HG02938 (cell line): Measurements from ENCODE around the gene H3-3A.

Source experiments
- ATAC-seq: cut with Tn5 transposase; IDR thresholded peaks from one replicate; pipeline ENCODE4 v1.9.1; 2021; ENCODE audit warnings: mild to moderate bottlenecking, moderate library complexity; ENCODE audit not compliant: unreplicated experiment

H3-3A gene

DNA sequence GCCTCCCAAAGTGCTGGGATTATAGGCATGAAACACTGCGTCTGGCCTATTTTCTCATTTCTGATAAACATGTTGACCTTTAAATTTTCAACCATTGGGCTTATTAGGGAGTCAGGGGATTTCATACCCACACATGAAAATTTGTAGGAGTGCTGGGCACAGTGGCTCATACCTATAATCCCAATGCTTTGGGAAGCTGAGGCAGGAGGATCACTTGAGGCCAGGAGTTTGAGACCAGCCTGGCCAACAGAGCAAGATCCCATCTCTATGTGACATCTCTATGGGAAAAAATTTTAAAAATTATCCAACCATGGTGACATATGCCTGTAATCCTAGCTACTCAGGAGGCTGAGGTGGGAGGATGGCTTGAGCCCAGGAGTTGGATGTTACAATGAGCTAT, 10.5 kb upstream of the H3-3A start:
- no peak for ATAC-seq

DNA sequence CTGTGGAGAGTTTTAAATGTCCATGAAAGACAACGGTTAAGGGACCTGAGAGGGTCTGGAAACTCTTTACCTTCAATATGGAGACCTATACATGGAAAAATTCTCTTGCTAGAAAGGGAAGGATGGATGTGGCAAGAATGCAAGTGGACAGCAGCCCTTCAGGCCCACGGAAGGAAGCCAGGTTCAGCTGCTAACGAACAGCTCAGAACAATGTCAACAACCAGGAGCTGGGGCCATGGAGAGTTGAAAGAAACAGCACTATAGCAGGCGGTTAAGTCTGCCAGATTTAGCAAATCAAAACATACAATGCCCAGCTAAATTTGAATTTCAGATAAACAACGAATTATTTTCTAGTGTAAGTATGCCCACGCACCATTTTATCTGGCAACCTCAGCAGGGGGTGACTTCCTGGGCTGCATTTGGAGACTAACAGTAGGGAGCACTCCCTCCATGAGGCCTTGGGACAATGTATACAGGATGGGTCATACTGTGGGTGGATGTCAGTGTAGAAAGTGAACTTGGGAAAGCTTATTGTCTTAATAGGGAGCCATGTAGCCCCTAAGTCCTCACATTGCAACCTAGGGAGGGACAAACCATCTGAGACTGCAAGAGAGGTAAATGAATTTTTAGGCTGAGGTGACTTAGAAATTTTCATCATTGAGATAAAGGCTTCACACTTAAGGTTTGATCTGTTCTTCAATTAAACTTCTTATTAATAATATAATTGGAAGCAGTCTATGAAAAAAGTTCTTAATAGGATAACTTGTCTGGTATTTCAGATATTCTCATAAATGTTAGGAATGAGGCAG, 7.8 kb upstream of the H3-3A start:
- no peak for ATAC-seq

DNA sequence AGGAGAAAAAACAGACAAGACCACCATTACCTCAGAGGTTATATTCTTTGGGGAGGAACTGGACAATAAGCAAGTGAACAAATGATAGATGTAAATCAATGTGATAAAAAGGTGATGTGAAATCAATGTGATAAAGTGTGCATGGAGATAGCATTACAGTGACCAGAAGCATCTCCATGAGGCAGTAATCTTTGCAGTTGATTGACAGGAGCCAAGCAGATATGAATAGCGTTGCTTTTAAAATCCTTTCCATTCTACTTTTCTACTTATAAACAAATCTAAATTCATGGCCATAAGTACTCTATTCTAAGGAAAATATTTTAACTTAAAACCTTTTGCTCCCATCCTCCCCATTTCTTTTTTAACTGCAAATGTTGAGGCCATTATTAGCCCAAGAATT, 2.8 kb upstream of the H3-3A start:
- no peak for ATAC-seq

DNA sequence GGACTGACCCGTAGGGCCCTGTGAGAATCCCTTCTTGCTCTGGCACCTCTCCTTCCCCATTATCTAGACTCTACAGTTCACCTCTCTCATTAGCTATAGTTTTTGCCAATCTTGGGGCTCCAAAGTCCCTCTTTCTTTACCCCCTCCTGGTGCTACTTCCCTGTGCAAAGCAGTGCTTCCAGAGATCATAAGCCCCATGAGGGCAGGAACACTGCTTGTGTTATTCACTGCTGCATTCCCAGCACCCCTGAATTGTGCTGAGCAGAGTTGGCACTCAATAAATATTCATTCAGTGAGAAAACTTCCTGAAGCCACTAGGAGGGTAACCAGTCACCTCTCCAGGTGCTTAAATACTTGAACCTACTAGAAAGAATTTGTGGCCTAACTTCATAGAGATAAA, 2.1 kb upstream of the H3-3A start:
- no peak for ATAC-seq

DNA sequence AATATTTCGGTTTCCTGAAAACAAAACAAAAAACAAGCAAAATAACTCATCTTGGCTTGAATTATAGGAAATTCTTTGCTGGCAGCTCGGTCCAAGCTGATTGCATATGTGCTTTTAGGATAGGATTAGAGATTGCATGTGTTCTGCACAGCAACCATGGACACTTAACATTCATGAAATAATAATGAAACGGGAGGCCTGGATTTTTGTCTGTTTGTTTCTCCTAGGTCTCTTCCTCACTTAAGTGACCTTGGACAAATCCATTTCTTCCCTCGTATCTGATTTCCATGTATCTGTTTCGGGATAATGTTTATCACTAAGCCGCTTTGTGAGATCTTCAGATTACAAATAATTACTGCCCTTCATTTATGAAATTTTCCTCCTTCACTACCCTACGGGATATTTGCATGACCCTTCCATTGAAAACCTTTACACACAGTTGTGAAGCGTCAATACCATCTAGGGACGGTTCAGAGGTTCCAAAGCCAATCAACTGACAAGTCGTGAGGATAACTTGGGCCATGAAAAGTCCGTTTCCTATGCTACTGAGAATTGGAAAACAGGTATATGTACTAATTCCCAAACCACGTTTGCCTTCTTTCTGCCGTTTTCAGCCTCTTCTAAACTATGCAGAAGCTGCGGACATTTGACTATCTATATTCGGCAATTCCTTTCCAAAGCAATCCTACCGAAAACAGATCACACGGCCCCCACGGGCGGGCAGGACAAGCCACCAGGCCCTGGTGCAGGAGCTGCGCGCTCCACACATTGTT, 1.3 kb upstream of the H3-3A start:
- no peak for ATAC-seq

DNA sequence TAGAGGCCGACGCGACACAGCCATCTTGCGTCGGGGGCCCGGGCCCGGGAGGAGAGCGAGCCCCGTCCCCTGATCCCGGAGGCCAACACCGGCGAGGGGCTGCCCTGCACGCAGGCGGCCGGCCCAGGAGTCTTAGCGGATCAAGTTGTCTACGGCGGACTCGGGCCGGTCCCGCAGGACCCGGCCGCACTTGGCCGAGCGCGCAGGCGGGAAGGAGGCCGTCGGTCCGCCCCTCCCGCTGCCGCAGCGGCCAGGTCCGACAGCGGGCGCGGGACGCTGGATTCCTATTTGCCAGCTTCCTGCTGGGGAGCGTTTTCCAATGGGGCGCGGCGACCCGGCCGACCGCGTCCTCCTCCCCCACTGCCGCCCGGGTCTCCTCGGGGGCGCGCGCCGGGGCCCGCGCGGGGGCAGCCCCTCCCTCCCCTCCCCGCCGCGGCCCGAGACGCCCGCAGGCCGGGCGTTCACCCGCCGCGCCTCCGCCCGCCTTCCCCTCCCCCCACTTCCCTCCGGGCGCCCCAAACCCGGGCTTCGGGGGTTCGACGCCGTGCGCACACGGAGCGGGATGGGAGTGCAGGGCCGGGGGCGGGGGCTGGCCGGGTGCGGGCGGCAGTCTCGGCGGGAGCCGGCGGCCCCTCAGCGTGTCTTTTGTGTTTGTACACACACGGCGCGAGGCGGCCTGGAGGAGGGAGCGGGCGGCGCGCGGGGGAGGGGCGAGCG, 517 bp upstream of the H3-3A start:
- peak; percentile 37 for ATAC-seq

DNA sequence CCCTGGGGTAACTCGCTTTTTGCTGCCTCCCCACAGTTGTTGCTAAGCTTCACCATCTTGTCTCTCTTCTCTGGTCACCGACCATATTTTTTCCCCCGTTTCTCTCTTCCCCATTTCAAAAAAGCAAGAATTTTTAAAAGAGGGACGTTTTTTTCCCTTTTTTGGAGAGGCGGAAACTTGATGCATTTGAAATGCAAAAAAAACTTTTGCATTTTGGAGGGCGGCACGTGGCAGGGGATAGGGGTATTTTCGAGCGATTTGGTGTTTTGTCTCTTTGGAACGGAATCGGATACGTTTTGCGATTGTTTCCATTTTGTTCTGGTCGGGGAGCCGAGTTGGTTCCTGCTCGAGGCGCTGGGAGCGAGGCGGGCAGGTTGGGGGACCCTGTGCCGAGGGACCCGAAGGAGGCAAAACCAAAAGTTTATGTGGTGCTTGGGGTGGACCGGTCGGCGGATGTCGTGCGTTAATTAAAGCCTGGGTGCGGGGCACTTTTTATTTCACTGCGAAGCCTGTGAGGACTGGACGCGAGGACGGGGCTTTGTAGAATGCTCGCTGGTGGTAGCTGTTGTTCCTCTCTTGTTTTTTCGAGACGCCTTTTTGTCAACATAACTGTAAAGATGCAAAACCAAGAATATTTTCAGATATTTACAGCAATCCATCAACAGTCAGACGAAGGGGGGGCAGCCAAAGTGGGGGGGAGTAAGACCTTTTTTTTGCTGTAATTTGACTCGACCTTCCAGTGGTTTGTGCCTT, 884 bp downstream of the H3-3A start:
- ATAC-seq = peak; percentile 14

DNA sequence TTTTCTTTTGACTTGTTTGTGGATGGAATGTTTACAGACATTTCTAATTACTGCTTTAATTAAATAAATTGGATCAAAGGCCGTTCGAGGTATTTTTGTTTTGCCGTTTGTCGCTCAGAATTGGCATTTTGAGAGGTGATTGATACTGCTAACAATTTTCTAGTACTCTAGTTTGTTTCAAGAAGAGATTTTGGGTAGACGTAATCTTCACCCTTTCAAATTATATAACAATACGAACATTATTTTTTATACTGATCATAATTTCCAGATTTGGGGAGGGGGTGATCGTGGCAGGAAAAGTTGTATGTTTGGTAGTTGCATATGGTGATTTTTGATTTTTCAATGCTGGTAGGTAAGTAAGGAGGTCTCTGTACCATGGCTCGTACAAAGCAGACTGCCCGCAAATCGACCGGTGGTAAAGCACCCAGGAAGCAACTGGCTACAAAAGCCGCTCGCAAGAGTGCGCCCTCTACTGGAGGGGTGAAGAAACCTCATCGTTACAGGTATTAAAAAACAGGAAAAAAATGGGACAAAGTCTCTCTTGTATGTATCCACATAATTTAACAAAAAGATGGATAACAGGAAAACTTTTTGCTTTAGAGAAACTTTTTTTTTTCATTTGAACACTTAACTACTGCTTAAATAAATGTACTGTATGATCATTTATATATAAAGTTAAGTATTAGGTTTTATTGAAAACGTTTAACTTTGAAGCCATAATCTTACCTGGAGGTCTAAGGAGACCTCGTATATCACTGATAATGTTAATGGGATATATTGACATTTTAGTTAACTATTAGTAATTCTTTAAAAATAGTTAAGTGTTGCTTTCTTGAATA, 1.7 kb downstream of the H3-3A start:
- ATAC-seq = no peak

DNA sequence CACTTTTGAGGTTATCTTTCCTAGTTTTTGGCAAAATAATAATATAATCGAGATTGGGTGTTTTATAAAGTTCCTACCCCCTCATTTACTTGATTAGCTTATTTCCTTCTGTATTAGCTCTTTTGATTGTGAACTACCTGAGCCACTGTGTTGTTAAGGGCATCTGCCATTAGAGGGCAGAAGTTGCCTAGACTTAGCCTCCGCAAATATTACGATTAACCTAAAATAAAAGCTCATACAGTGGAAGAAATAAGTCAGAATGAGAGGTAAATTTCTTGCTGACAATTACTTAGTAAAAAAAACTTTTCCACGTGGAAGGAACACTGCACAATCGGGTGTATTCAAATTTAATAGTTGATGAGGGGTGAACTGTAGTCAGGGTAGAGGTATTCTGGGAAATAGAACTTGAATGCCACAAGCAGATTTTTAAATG, 2.3 kb downstream of the H3-3A start:
- no peak for ATAC-seq

DNA sequence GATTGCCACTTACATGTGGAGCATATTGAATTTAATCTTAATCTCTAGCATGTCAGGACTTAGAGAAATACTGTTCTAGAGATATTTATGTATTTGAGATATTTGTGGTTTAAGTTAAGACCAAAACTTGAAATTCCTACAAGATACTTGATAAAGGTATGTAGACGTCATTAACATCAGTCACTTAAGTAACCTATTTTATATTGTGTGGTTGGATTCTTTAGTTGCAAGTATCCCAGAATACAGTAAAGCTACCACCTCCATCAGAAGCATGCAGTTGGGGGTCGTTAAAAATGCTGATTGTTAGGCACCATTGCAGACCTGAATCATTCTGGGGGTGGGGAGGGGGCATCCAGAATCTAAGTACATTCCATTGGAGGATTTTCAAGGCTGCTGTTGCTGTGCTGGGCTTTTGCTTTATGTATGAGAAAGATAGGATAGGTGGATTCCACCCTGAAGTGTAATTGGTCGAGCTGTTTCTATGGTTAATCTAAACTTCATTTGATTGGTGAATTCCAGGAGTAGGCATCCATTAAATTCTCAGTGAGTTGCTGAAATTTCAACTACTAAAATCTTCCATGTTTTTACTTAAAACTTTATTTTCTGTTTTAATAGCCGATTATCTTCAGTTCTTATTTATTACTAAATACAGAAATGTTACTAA, 4.0 kb downstream of the H3-3A start:
- no peak for ATAC-seq

DNA sequence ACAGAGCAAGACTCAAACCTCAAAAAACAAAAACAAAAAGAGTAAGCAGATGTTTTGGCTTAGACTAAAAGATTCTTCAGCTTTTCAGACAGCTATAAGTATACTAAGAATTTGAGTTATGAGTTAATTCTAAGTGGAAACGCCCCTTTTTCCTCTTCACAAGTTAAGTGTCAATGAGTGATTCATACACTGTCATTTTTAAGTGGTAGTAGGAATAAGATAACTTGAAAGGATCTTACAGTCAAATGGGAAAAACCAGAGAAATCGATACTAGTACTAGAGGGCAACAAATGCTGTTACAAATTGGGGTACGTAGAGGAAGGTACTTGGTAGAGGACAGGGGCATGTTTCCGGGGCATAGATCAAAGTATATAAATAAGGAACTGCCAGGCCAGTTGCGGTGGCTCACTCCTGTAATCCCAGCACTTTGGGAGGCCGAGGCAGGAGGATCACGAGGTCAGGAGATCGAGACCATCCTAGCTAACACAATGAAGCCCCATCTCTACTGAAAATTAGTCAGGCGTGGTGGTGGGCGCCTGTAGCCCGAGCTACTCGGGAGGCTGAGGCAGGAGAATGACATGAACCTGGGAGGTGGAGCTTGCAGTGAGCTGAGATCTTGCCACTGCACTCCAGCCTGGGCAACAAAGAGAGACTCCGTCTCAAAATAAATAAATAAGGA, 7.4 kb downstream of the H3-3A start:
- ATAC-seq = no peak

DNA sequence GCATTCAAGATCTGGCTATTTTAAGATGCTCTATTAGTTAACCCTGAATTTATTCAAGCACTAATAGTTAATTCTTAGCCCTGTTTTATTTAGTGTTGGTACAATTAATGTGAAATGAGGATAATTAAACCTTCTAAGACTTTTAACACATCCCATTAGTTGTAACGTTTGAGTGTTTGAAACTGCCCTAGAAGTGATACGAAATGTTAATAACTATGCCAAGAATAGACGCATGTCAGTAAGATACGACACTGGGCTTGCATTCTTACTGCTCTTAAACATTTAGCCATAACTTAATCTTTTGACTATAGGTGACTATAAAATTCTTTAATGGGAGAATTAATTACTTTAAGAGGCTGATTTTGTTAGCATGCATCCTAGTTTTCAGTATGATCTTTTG, 9.8 kb downstream of the H3-3A start:
- no peak for ATAC-seq

DNA sequence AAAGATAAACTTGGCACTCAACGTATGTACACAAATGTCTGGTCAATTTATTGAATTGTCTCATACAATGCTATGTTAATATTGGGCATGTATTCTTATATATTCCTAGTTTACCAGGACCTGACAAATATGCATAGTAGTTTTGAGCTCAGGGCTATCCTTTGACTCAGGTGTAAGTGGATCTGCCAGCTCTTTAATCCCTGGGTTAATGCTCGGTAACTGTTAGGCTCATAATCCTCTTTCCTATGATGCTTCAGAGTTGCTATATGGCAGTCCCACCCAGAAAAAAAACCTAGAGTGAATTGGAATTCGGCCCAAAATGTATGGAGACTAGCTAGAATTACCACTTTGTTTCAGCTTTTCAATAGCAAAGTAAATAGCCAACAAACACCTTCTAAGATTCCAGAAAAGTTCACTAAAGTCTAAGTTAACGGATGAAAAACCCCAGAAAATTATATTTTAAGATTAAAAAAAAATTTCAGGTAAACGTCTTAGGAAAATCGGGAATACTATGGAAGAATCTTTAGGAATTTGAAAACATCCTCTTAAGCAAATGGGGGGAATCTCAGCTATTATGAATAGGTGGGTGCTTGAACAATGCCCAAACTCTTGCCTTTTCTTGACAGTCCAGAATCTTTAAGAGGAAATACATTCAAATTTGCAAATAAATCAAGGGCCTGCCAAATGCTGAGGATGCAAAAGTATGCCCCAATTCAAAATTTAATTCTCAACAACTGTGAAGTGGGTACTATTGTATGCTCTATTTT, 10.9 kb downstream of the H3-3A start:
- no peak for ATAC-seq

DNA sequence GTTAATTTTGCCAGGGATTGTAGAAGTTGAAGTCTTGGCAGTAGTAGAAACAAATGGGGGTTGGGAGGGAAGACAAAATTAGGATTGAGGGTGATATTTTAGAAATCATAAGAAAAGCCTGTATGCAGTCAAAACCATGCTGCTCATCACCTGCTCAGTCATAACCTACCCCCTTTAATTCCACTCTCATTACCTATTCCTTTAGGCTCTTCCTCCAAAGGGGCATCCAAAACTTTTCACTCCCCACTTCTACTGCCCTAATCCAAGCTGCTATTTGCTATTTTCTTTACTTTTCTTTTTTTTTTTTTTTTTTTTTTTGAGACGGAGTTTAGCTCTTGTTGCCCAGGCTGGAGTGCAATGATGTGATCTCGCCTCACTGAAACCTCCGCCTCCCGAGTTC, 11.5 kb downstream of the H3-3A start:
- ATAC-seq = no peak

DNA sequence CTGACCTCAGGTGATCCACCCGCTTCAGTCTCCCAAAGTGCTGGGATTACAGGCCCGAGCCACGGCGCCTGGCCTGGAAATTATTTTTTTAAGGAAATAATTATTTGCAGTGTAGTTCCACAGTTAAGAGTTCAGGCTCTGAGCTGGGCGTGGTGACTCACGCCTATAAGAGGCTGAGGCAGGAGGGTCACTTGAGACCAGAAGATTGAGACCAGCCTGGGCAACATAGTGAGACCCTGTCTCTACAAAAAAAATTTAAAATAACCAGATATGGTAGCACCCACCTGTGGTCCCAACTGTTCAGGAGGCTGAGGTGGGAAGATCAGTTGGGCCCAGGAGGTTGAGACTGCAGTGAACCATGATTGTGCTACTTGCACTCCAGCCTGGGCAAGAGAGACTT, 13.9 kb downstream of the H3-3A start:
- ATAC-seq = no peak

DNA sequence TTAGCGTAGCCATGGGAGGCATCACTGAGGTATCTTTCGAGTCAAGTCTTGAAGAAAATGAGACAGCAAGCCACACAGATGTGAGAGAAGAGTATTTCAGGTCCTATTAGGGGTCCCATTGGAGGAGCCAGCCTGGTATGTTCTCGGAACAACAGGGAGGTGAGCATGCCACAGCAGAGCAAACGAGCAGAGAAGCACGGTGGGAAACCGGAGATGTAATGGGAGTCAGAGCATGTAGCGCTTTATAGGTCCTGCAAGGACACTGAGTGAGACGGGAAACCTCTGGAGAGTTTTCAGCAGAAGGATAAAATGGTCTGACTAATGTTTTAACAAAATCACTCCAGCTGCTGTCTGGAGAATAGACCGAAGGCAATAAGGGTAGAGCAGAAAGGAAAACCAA, 15.9 kb downstream of the H3-3A start:
- no peak for ATAC-seq

DNA sequence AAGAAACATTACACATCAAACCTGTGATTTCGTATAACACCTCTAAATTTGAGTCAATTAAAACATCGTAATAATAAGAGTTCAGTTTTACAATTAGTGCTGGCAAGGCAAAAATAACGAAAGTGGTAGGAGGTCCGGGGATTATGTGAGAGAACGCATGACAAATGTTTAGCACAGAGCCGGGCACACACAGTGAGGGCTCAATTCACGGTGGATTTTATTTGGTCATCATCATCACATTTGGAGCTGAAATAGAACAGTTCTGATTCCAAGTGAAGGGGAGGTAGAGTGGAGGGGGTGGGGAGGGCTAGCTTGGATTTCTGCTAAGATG, 20.0 kb downstream of the H3-3A start:
- no peak for ATAC-seq

DNA sequence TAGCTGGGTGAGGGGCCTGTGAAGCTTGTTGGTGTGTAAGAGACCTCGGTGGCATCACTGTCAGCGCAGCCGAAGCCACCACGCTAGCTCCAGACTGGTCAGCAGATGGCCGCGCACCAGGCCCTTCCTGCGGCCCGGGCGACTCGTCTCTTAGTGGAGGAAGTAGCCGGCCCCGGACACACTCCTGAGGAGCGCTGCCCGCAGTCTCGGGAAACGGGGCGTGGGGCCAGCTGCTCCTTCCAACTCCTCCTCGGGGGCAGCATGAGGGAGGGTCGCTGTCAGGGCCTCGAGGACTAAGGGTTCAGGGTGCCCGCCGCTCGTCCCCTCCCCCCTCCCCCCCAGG, 20.4 kb downstream of the H3-3A start:
- peak; percentile 21 for ATAC-seq
